Testis (tissue), 2 donors: ENCODE measurements around the gene RRP36.

ENCODE experiments used
- POLR2A ChIP-seq: fragments of 450-650 bp; IDR thresholded peaks from one replicate; pipeline ENCODE4 v1.6.1; 2017; ENCODE audit warnings: antibody characterized with exemption, mild to moderate bottlenecking, moderate library complexity
- TF ChIP-seq, protein P1 (sequence below), 3 experiments: fragments of 450-650 bp in 2 of 3; fragments of 200-600 bp in 1 of 3; sonication (generic) in 1 of 3; IDR thresholded peaks; one replicate each; pipeline ENCODE4 v1.5.1; 2016 to 2019; ENCODE audit warnings: antibody characterized with exemption in 3 of 3, mild to moderate bottlenecking in 2 of 3, moderate library complexity in 1 of 3

DNA sequence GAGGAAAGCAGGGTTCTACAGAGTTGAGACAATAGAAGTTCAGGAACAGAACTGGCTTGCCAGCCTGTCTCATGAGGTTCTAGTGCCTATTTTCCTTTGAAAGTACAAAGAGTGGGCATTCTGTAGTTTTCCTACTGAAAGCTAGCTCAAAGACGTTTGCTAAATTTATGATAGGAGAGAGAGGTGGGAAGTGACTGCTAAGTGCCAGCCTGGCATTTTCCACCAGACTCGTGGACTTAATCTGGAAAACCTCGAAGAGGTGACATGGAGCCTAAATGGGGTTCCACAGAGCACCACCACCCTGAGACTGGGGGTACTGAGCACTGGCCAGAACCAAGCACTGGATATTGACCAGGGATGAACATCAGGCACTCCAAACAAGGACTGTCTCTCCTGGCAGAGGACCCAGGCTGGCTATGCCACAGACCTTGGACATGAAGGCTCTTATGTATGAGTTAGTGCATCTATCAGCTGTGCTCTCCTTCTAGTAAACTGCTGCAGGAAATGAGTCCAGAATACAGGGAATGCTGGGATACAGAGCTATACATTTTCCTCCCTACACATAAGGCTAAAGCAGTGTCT is 49.6 kb upstream of the RRP36 start:
- TF ChIP-seq, protein P1, sequence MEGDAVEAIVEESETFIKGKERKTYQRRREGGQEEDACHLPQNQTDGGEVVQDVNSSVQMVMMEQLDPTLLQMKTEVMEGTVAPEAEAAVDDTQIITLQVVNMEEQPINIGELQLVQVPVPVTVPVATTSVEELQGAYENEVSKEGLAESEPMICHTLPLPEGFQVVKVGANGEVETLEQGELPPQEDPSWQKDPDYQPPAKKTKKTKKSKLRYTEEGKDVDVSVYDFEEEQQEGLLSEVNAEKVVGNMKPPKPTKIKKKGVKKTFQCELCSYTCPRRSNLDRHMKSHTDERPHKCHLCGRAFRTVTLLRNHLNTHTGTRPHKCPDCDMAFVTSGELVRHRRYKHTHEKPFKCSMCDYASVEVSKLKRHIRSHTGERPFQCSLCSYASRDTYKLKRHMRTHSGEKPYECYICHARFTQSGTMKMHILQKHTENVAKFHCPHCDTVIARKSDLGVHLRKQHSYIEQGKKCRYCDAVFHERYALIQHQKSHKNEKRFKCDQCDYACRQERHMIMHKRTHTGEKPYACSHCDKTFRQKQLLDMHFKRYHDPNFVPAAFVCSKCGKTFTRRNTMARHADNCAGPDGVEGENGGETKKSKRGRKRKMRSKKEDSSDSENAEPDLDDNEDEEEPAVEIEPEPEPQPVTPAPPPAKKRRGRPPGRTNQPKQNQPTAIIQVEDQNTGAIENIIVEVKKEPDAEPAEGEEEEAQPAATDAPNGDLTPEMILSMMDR (IDR thresholded peaks at IDR 0.05) = no peak
- no peak for TF ChIP-seq POLR2A
